HG02623 (cell line): ENCODE data around the gene ARL11.
"Not testable (repeated sequence)": the region's sequence is repeated elsewhere in the genome, so short reads cannot be mapped to it uniquely, and the experiment has no call there.

ENCODE experiments used
- ATAC-seq: cut with Tn5 transposase; IDR thresholded peaks from one replicate; pipeline ENCODE4 v1.9.1; 2021; ENCODE audit warnings: moderate library complexity; ENCODE audit not compliant: unreplicated experiment

Gene ARL11

DNA sequence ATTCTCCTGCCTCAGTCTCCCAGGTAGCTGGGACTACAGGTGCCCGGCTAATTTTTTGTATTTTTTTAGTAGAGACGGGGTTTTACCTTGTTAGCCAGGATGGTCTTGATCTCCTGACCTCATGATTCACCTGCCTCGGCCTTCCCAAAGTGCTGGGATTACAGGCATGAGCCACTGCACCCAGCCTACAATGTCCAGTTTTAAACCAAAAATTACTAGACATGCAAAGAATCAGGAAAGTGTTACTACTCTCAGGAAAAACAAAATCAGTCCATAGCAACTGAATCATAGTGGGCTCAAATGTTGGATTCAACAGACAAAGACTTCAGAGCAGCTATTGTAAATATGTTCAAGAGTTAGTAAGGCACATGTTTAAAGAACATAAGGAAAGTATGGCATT, 16.3 kb upstream of the ARL11 start:
- not testable (repeated sequence) for ATAC-seq

DNA sequence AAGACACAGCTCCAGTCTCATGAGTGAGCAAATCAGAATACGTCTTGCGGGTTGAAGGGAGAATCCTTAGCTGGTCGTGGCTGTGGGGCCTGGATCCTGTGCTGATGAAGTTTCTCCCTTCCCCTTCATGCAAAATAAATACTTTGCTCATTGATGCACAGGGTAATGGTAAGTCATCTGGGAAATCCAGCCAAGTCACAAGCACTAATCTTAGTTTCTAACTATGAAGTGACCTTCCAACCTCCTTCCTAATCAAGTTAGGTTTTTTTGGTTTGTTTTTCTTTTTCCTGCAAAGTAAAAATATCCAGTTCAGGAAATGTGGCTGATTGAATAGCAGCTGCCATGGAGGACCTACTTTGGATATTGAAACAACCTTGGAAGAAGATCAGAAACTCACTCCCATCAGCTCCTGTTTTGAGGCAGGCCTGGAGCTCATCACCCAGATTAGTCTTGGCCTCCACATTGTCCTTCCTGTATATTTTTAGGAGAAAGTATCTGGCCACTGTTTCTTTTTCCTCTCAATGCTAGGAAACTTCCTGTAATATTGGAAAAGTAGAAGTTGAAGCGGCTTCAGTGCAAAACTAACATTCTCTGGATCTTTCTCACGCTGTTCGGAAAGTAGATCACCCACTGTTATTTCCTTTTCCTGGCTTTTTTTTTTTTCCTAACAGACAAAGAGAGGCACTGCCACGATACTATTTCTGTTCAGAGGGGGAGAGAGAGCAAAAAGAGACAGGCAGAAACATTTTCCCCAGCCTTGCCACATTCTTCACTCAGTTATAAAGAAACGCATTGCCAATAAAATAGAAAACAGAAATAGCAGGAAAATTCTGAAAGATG, 12.3 kb upstream of the ARL11 start:
- ATAC-seq, result no peak

DNA sequence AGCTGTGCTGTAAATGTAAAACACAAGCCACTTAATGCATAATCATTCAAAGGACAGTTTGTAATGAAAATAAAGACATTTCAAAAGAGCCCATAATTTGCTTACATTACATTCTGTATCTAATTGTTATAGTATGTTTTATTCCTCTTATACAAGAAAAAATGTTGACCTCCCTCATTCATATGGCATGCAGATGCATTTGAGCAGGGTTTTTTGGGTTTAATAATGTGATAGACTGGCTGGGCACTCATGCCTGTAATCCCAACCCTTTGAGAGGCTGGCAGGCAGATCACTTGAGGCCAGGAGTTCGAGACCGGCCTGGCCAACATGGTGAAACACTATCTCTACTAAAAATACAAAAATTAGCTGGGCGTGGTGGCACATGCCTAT, 11.6 kb upstream of the ARL11 start:
- ATAC-seq, result no peak

DNA sequence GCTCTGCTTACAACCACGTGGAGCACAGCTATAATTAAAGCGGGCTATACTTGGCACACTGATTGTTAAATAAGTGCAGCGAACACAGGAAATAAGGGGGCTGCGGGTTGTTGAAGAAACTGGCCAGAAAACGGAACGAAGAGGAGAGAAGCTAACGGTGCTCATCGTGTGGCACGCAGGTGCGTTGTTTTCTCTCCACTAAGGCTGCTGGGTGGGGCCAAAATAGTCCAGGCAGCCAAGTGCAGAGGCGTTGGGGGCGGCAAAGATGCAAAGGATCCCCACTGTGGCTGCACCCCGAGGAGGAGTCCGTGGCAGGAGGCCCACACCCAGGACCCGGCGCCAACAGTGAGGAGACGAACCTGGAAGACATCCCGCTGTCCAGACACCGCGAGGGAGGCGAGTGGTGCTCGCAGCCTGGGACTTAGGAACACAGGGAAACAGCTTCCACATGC, 8.1 kb upstream of the ARL11 start:
- no peak for ATAC-seq

DNA sequence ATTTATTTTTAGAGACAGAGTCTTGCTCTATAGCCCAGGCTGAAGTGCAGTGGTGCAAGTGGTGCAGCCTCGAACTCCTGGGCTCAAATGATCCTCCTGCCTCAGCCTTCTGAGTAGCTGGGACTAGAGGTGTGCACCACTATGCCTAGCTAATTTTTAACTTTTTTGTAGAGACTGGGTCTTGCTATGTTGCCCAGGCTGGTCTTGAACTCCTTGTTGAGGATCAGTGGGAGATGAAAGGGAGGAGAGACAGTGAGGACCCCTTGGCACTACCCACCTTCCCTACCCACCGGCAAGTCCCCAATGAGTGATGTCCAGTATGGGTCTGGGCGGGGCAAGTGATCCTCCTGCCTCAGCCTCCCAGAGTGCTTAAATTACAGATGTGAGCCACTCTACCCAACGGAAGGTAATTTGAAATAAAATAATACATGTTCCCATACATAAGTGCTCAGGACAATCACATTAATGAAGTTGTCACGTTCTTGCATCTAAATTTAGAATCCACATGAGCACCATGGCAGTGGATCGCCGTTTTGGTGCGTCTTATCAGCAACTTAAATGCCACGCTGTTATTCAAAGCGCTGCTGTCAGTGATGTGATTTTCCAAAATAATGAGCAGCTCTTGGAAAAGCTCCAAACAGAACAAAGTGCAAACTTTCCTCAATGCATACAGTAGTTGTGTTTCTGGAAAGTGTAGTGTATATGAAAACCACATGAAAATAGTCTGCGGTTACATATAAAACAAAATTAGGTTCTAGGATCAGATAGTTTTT, 5.9 kb upstream of the ARL11 start:
- ATAC-seq, result no peak

DNA sequence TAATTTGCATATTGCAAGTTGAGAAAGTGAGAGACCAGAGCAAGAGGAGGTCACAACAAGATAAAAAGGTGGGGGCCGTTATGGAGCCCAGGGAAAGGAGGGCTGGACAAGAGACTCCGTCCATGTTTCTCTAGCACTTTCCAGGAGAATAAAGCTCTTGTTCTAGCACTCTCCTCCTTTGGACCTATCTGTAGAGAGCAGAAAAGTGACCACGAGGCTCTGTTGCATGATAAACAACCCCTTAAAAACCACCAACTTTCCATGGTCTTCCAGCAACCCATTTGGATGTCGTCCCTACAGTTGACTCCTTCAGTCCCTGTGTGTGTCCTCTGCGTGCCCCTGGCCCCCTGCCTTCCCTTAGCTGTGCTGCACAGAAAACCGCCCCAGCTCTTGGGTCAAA, 4.1 kb upstream of the ARL11 start:
- ATAC-seq, result no peak

DNA sequence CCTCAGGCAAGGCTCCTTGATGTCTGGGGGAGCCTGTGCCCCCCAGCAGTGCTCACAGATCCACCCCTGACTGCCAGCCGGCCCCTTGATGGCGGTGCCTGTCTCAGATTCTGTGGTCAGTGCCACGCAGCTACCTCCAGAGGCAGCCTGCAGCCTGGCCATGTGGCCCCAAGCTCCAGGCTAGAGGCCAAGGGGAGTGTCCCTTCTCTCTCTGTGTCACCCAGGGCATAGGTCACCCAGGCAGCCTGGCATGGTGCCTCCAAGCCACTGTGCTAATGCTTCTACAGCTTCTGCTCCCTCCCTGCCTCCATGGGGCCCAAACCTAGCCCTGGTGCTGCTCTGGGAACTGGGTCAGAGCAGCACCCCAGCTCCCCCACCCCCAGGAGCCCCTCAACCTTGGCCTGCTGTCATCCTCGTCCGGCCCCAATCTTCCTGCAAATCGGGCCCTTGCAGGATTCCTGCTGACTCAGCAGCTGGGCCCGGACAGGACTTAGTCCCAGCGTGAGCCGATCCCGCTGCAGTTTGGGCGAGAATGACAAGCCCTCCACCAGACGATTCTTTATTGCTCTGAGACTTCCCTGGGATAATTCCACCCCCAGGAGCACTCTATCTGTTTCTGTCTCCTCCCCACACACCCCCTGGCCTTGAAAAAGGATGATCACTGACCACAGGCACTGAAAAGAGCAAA, 2.8 kb upstream of the ARL11 start:
- no peak for ATAC-seq

DNA sequence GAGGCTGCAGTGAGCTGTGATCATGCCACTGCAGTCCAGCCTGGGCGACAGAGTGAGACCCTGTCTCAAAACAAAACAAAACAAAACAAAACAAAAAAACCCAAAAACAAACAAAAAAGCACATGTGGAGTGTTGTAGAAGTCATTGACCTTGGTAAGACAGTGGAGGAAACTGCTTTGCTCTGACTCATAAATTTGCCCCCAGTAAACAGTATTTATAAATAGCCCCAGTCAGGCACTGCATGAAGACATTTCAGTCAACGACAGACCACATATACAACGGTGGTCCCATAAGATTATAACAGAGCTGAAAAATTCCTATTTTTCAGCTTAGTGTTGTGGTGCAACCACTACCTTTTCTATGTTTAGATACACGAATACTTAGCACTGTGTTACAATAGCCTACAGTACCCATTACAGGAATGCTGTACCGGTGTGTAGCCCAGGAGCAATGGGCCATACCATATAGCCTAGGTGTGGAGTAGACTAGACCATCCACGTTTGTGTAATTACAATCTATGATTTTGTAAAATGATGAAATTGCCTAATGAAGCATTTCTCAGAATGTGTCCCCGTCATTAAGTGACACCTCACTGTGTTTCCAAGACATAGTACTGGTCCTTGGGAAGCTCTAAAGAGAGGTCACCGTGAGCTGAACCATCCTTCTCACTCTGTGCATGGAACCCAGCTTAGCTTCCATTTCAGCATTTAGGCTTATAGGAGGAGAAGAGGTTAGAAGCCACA, 1.1 kb downstream of the ARL11 start:
- ATAC-seq, result no peak

DNA sequence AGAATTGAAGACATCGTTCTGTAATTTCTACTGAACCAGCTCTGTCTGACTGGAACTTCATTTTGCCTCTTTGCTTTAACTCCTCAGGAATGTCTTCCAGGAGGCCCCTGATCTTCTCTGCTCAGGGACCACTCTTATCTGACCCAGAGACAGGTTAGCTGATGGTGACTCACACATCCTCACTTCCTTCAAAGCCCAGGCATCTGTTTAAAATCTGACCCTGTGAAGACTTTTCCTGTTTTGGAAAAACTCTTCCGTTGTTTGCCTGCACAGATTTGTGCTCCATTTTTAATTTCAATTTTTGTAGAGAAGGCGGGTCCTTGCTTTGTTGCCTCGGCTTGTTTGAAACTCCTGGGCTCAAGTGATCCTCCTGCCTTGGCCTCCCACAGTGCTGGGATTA, 1.6 kb downstream of the ARL11 start:
- ATAC-seq, result no peak

DNA sequence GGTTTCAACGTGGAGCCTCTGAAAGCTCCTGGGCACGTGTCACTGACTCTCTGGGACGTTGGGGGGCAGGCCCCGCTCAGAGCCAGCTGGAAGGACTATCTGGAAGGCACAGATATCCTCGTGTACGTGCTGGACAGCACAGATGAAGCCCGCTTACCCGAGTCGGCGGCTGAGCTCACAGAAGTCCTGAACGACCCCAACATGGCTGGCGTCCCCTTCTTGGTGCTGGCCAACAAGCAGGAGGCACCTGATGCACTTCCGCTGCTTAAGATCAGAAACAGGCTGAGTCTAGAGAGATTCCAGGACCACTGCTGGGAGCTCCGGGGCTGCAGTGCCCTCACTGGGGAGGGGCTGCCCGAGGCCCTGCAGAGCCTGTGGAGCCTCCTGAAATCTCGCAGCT, 2.3 kb downstream of the ARL11 start:
- ATAC-seq, result no peak

DNA sequence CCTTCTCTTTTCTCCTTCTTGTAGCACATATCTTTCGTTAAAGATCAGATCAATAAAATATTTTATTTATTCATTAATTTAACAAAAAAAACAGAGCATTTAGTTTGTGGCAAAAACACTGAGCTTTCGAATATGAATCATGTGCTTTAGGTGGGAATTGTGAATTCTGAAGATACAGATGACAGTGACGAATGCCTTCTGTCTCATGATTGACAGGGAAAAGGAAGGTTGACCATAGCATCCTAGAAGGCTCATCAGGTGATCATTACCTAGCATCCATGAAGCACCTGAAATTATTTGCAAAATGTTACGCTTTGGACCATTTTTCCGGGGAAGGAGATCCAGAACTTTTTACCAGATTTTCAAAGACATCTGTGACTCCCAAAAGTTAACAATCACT, 3.8 kb downstream of the ARL11 start:
- ATAC-seq, result no peak

DNA sequence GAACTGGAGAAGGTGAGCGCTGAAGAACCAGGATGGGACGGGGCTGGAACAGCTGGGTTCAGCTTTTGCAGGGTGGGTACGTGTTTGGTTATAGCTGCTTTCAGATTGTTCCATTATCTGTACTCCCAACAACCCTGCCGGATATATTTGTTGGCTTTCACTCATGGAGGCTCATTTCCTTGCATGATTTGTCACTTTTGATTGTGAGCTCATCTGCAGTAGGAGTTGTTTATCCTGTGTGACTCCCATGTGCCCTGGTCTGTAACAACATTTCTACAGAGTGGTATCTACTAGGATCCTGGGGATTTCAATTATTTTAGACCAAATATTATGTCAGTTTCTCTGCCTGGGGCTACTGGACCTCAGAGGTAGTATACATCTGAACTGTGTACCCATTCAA, 5.4 kb downstream of the ARL11 start:
- no peak for ATAC-seq

DNA sequence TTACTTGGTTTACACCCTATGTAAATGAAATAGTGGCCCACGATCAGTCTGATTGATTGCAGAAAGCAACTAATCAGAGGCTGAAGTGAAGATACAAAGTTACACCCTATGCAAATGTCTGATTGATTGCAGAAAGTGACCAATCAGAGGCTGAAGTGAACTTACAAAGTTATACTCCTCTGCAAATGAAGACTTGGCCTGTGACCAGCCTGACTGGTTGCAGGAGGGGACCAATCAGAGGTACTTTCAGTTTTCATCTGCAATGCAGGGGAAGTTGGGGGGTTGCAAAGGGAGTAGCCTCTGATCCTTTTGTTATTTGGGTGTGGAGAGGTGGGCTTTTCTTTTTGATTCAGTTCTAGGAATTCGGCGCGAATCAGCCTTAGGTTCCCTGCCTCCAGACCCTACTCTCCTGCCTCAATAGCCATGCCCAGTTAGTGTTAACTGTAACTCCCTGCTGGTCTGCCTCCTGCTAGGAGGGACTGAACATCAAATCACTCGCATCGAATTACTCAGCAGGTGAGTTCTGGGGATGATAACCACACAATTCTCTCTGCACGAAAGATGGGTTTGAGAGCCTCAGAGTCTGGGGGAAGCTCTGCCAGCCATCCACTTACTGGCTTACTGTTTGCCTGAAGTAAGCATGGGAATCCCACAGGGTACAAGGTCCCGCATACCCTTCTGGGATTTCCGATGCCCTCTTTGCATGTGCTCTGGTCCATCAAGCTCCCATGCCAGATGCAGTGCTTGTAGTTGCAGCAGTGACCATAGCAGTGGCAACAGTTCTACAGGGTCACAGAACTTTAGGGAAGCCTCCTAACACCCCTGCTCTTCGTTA, 7.5 kb downstream of the ARL11 start:
- no peak for ATAC-seq

DNA sequence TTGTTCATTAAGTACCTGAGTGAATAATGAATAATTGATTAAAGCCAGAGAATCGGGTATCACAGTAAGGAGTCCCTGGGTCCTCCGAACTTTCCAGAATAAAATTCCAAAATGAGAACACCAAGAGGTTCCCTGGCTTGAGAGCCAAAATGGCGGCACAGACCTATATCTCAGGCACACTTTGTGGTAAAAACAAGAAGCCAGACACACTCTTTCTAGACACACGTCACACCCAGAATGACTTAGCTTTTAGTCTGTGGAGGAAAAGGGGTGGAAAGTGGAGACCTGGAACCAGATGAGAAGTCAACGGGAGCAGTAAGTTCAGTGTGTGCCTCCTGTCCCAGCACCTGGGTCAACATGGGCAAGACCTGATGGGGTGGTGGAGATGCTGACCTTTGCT, 8.4 kb downstream of the ARL11 start:
- no peak for ATAC-seq

DNA sequence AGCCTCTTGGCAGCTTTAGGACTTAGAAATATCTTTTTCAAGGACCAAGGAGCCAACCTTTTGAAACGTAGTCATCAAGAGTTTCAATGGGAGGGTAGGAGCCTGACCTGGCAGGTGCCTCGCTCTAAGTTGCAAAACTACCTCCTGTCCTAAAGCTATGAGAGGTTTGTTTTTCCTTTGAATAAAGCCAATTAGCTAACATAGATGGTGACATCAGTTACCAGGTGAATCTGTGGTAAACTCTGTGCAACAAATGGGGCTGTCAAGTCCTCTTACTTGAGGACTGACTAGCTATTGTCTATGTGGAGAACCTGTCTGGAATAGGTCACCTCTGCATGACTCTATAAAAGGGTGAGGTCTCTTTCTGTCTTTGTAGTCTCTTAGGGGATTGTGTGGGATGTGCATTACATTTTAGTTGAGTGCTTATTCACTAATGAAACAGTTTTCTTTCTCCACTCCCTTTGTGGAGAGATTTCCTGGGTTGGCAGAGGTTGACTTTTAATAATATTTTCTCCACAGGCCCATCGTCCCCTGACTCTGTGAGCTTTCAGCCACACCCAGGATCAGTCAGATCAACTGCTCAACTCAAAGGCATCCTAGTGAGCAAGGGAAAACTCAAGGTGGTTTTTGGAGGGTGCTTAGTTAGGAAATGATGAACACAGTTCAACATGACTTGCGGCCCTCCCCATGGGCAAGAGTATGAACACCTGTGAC, 9.9 kb downstream of the ARL11 start:
- no peak for ATAC-seq

DNA sequence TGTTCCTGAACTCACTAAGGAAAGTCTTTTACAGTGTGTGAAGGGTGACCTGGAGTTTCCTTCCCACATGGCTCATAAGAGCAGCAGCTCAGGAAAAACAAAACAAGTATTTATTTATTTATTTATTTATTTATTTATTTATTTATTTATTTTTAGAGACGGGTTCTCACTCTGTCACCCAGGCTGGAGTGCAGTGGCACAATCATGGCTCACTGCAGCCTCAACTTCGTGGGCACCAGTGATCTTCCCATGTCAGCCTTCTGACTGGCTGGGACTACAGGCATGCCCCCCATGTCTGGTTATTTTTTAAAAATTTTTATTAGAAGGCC, 10.4 kb downstream of the ARL11 start:
- no peak for ATAC-seq

DNA sequence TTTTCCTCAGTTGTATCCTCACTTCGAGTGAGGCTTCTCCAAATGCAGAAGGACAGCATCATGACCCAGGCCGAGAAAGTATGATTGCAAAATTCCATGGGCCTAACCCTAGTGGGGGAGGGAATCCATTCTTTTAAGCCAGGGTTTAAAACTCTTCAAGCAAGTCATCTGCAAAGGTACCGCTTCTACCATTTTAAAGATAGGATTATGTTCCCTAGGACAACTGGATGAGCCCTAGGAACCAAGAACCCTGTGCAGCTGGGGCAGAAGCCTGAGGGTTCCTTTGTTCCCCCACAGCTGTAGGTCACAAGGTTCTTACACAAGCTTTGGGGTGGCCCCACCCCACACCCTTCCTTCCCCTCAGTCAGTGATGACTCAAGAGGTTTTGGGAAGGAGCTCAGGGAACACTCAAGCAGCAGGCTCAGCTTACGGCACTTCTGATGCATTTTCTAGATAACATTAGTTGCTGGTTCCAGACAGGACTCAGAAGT, 13.5 kb downstream of the ARL11 start:
- ATAC-seq, result no peak

DNA sequence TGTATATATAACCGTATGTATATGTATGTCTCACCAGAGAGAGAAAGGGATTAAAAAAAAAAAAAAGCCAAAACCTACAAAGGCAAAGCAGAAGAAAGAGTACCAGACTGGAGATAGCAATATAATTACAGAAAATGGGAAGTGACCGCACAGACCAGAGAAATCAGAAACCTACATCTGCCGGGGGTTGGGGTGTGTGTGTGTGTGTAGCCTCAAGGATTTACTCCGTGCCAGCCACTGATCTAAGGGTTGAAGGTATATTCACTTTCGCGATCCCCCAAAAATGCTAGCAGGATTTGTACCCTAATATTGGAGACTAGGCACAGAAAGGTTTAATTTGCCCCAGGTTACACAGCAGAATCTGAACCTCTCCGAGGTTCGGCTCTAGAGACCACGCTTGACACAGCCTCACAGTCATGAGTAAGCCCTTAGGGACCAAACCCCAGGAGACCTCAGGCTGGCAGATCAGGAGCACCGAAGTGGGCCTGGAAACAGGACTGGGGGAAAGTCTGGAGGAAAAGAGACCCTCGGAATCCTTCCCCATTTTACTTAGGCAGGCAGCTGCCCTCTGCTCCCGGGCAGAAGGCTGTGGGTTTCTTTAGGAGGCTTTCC, 14.8 kb downstream of the ARL11 start:
- ATAC-seq, result no peak

DNA sequence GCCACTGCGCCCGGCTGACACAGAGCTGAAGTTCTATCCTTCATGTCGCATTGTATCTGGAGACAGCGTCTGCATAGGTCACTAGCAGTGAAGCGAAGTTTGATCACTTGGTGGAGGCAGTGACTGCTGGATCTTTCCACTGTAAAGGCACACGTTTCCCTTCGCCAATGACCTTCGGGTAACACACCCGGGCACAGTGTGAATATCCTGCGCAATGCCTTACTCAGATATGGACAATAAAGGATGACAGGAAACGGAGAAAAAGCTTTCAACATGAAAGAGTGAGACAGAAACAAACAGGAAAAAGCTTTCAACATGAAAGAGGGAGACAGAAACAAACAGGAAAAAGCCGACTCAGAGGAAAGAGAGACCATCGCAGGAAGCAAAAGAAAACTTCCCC, 17.1 kb downstream of the ARL11 start:
- no peak for ATAC-seq
